ENCODE data around the gene UCHL5.

DNA sequence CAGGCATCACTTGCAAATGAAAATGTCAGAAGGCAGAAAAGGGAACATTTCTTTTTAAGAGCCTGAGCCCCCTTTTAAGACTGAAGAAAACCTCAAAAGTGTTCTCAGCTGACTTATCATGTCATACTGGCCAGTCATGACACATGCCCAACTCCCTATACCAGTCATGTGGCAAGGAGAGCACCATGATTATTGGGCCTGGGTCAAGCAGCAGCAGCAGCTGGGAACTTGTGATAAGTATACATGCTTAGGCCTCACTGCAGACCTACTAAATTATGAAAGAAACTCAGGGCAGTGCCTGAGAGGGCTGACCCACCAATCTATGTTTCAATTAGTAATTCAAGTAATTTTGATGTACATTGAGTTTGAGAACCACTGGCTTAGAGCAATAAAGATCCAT, 8.9 kb upstream of the UCHL5 start:
- TF ChIP-seq, protein P1, sequence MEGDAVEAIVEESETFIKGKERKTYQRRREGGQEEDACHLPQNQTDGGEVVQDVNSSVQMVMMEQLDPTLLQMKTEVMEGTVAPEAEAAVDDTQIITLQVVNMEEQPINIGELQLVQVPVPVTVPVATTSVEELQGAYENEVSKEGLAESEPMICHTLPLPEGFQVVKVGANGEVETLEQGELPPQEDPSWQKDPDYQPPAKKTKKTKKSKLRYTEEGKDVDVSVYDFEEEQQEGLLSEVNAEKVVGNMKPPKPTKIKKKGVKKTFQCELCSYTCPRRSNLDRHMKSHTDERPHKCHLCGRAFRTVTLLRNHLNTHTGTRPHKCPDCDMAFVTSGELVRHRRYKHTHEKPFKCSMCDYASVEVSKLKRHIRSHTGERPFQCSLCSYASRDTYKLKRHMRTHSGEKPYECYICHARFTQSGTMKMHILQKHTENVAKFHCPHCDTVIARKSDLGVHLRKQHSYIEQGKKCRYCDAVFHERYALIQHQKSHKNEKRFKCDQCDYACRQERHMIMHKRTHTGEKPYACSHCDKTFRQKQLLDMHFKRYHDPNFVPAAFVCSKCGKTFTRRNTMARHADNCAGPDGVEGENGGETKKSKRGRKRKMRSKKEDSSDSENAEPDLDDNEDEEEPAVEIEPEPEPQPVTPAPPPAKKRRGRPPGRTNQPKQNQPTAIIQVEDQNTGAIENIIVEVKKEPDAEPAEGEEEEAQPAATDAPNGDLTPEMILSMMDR (IDR thresholded peaks at IDR 0.05; ENCODE audit: low read depth, low read length, missing input control) = no peak
- TF ChIP-seq RAD21 (IDR thresholded peaks at IDR 0.05) (no peak), RXRA (IDR thresholded peaks at IDR 0.05) (no peak), TAF1 (conservative IDR thresholded peaks at IDR 0.05) (no peak), NR2F2 (IDR thresholded peaks at IDR 0.05) (no peak), HNF4A (conservative IDR thresholded peaks at IDR 0.05) (no peak), JUND (IDR thresholded peaks at IDR 0.05) (no peak), EGR1 (IDR thresholded peaks at IDR 0.05; ENCODE audit: low read depth in 2 of 2) (no peak), GABPA (IDR thresholded peaks at IDR 0.05 in 1 of 2, conservative IDR thresholded peaks at IDR 0.05 in 1 of 2) (no peak), YY1 (IDR thresholded peaks at IDR 0.05) (no peak)
- TF ChIP-seq, protein P2, sequence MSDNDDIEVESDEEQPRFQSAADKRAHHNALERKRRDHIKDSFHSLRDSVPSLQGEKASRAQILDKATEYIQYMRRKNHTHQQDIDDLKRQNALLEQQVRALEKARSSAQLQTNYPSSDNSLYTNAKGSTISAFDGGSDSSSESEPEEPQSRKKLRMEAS (IDR thresholded peaks at IDR 0.05) = no peak
- TF ChIP-seq, protein P3, sequence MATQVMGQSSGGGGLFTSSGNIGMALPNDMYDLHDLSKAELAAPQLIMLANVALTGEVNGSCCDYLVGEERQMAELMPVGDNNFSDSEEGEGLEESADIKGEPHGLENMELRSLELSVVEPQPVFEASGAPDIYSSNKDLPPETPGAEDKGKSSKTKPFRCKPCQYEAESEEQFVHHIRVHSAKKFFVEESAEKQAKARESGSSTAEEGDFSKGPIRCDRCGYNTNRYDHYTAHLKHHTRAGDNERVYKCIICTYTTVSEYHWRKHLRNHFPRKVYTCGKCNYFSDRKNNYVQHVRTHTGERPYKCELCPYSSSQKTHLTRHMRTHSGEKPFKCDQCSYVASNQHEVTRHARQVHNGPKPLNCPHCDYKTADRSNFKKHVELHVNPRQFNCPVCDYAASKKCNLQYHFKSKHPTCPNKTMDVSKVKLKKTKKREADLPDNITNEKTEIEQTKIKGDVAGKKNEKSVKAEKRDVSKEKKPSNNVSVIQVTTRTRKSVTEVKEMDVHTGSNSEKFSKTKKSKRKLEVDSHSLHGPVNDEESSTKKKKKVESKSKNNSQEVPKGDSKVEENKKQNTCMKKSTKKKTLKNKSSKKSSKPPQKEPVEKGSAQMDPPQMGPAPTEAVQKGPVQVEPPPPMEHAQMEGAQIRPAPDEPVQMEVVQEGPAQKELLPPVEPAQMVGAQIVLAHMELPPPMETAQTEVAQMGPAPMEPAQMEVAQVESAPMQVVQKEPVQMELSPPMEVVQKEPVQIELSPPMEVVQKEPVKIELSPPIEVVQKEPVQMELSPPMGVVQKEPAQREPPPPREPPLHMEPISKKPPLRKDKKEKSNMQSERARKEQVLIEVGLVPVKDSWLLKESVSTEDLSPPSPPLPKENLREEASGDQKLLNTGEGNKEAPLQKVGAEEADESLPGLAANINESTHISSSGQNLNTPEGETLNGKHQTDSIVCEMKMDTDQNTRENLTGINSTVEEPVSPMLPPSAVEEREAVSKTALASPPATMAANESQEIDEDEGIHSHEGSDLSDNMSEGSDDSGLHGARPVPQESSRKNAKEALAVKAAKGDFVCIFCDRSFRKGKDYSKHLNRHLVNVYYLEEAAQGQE (IDR thresholded peaks at IDR 0.05) = no peak
- TF ChIP-seq, protein P4, sequence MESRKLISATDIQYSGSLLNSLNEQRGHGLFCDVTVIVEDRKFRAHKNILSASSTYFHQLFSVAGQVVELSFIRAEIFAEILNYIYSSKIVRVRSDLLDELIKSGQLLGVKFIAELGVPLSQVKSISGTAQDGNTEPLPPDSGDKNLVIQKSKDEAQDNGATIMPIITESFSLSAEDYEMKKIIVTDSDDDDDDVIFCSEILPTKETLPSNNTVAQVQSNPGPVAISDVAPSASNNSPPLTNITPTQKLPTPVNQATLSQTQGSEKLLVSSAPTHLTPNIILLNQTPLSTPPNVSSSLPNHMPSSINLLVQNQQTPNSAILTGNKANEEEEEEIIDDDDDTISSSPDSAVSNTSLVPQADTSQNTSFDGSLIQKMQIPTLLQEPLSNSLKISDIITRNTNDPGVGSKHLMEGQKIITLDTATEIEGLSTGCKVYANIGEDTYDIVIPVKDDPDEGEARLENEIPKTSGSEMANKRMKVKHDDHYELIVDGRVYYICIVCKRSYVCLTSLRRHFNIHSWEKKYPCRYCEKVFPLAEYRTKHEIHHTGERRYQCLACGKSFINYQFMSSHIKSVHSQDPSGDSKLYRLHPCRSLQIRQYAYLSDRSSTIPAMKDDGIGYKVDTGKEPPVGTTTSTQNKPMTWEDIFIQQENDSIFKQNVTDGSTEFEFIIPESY (IDR thresholded peaks at IDR 0.05) = no peak
- TF ChIP-seq, protein P5, sequence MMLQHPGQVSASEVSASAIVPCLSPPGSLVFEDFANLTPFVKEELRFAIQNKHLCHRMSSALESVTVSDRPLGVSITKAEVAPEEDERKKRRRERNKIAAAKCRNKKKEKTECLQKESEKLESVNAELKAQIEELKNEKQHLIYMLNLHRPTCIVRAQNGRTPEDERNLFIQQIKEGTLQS (IDR thresholded peaks at IDR 0.05) = no peak
